ENCODE measurements around the gene ITGAE.
A peak's percentile ranks its signal among the peaks of the same experiment; 100 is the strongest.
"Not testable (repeated sequence)": the region's sequence is repeated elsewhere in the genome, so short reads cannot be mapped to it uniquely, and the experiment has no call there.

The ITGAE gene

GRCh38 chr17:3800362-3801271 is at the start of gene ITGAE:
TSS of gene ITGAE (minus strand) at chr17:3801188. CDS start at chr17:3801144, 44 bp downstream.
- no peak for DNase-seq

GRCh38 chr17:3848229-3848835 is 47.3 kb upstream of the ITGAE start:
- no peak for DNase-seq

- no peak for DNase-seq
Measured at GRCh38 chr17:3847165-3847670, 46.2 kb upstream of the ITGAE start.

GRCh38 chr17:3846437-3847164 is 45.6 kb upstream of the ITGAE start:
- DNase-seq = no peak

GRCh38 chr17:3845621-3846436 is 44.8 kb upstream of the ITGAE start, which contains the start of gene NCBP3:
TSS of gene NCBP3 (minus strand) at chr17:3846246. CDS start at chr17:3846223, 23 bp downstream.
- peak; percentile 92 for DNase-seq

- no peak for DNase-seq
Measured at GRCh38 chr17:3845291-3845620, 44.3 kb upstream of the ITGAE start.

GRCh38 chr17:3844556-3844955 is 43.6 kb upstream of the ITGAE start:
- not testable (repeated sequence) for DNase-seq

- peak; percentile 56 for DNase-seq
Measured at GRCh38 chr17:3843935-3844516, 43.0 kb upstream of the ITGAE start.

GRCh38 chr17:3838206-3838605 is 37.2 kb upstream of the ITGAE start:
- no peak for DNase-seq

- no peak for DNase-seq
Measured at GRCh38 chr17:3836551-3836950, 35.6 kb upstream of the ITGAE start.

GRCh38 chr17:3835410-3836229 is 34.6 kb upstream of the ITGAE start:
- no peak for DNase-seq

GRCh38 chr17:3834811-3835210 is 33.8 kb upstream of the ITGAE start:
- DNase-seq = no peak

- DNase-seq = no peak
Measured at GRCh38 chr17:3828852-3829232, 27.9 kb upstream of the ITGAE start.

- DNase-seq = no peak
Measured at GRCh38 chr17:3828151-3828851, 27.3 kb upstream of the ITGAE start.

GRCh38 chr17:3827124-3827773 is 26.3 kb upstream of the ITGAE start:
- peak; percentile 83 for DNase-seq

GRCh38 chr17:3826191-3826590 is 25.2 kb upstream of the ITGAE start:
- no peak for DNase-seq

GRCh38 chr17:3821101-3821500 is 20.1 kb upstream of the ITGAE start:
- DNase-seq = no peak

GRCh38 chr17:3818786-3819185 is 17.8 kb upstream of the ITGAE start:
- no peak for DNase-seq

- no peak for DNase-seq
Measured at GRCh38 chr17:3817851-3818605, 17.0 kb upstream of the ITGAE start.

Measured in CD4-positive, alpha-beta T cell treated with Interleukin-6 for 4 hours (primary cell).